HUES64 (cell line): ENCODE data around the gene RYR1.
"Not testable (repeated sequence)": the region's sequence is repeated elsewhere in the genome, so short reads cannot be mapped to it uniquely, and the experiment has no call there.

Experiments
- H3K27ac ChIP-seq: 2 replicates; pipeline ENCODE4 v1.7.0; 2013; ENCODE audit warnings: low read depth, low read length, inconsistent platforms
- H3K27me3 ChIP-seq: 2 replicates; pipeline ENCODE4 v1.6.1; 2013; ENCODE audit warnings: mild to moderate bottlenecking, low read length; ENCODE audit not compliant: insufficient read depth
- H3K36me3 ChIP-seq: 2 replicates; pipeline ENCODE4 v1.6.1; 2013; ENCODE audit warnings: mild to moderate bottlenecking, low read length; ENCODE audit not compliant: insufficient read depth
- H3K4me1 ChIP-seq: 2 replicates; pipeline ENCODE4 v1.6.1; 2013; ENCODE audit warnings: mild to moderate bottlenecking, low read length, moderate library complexity; ENCODE audit not compliant: insufficient read depth
- H3K4me3 ChIP-seq: 2 replicates; pipeline ENCODE4 v1.5.1; 2013; ENCODE audit warnings: mild to moderate bottlenecking, low read length, moderate library complexity
- H3K9ac ChIP-seq: 2 replicates; pipeline ENCODE4 v1.6.1; 2013; ENCODE audit warnings: mild to moderate bottlenecking, low read depth, low read length
- H3K9me3 ChIP-seq: 2 replicates; pipeline ENCODE4 v1.6.1; 2013; ENCODE audit warnings: low read depth, low read length; ENCODE audit not compliant: insufficient read depth
- WGBS: fragments of 150-250, 120-280 bp; methylation state at CpG from one replicate; pipeline ENCODE4 v1.1.7; 2013; ENCODE audit warnings: missing lambda C conversion rate; 5-methylcytosine and 5-hydroxymethylcytosine counted together

The RYR1 gene

GRCh38 chr19:38417146-38417543, 16.3 kb upstream of the RYR1 start:
- Histone ChIP-seq H3K36me3 (no peaks in the 10 kb centered on the region), H3K4me3 (peak overlapping the region; percentile 56; the same call in 1 of the 2 replicates), H3K9me3 (no peaks in the 10 kb centered on the region), H3K9ac (no peak overlapping the region), H3K4me1 (no peaks in the 10 kb centered on the region), H3K27ac (no peak overlapping the region), H3K27me3 (peaks cover 12% of the 10 kb centered on the region)
- WGBS = 89% methylated on average over 8 of the region's 8 CpGs

- Histone ChIP-seq H3K4me3 (peak overlapping the region; percentile 56), H3K9ac (peak overlapping the region; percentile 19; the same call in 1 of the 2 replicates), H3K36me3 (no peaks in the 10 kb centered on the region), H3K27me3 (peaks cover 12% of the 10 kb centered on the region), H3K9me3 (no peaks in the 10 kb centered on the region), H3K4me1 (no peaks in the 10 kb centered on the region), H3K27ac (no peak overlapping the region)
- WGBS = 5% methylated on average over 49 of the region's 49 CpGs
Measured at GRCh38 chr19:38417544-38418506, 15.7 kb upstream of the RYR1 start.

DNA sequence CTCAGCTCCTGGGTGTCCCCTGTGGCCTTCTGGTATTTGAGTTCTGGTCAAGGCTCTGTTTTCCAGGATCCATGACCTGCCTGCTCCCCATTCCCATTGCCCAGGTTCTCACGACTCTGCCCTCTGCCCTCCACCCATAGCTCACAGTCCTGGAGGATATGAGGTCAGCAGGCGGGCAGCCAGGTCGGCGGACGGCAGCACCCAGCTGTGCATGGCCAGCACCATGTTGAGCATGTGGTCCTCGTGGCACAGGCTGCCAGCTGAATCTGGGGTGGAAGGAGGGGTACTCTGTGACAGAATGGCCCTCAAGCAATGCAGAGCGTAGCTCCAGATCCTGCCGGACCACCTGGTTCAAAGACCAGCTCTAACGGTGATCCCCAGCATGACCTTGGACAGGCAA, 12.6 kb upstream of the RYR1 start:
- H3K4me1 ChIP-seq = peaks cover 6% of the 10 kb centered on the region
- no peaks in the 10 kb centered on the region for H3K9me3 ChIP-seq
- no peak overlapping the region for H3K27ac ChIP-seq
- no peak overlapping the region for H3K4me3 ChIP-seq
- H3K27me3 ChIP-seq = peaks cover 12% of the 10 kb centered on the region
- H3K36me3 ChIP-seq = no peaks in the 10 kb centered on the region
- WGBS = 93% methylated on average over 9 of the region's 9 CpGs
- no peak overlapping the region for H3K9ac ChIP-seq

- Histone ChIP-seq H3K4me3 (no peak overlapping the region), H3K9ac (no peak overlapping the region), H3K9me3 (no peaks in the 10 kb centered on the region), H3K36me3 (no peaks in the 10 kb centered on the region), H3K4me1 (peaks cover 14% of the 10 kb centered on the region), H3K27ac (no peak overlapping the region), H3K27me3 (peaks cover 12% of the 10 kb centered on the region)
- 85% methylated on average over 14 of the region's 14 CpGs for WGBS
Measured at GRCh38 chr19:38421856-38422255, 11.6 kb upstream of the RYR1 start.

DNA sequence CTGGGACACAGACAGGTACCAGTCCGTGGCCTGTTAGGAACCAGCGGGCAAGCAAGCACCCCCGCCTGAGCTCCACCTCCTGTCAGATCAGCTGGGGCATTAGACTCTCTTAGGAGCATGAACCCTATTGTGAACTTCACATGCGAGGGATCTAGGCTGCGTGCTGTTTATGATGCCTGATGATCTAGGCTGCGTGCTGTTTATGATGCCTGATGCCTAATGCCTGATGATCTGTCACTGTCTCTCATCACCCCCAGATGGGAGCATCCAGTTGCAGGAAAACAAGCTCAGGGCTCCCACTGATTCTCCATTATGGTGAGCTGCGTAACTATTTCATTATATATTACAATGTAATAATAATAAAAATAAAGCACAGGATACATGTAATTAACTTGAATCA, 11.1 kb upstream of the RYR1 start:
- H3K9me3 ChIP-seq = no peaks in the 10 kb centered on the region
- peaks cover 12% of the 10 kb centered on the region for H3K27me3 ChIP-seq
- WGBS = 88% methylated on average over 6 of the region's 7 CpGs
- H3K36me3 ChIP-seq = no peaks in the 10 kb centered on the region
- H3K9ac ChIP-seq = no peak overlapping the region
- no peak overlapping the region for H3K27ac ChIP-seq
- peaks cover 14% of the 10 kb centered on the region for H3K4me1 ChIP-seq
- no peak overlapping the region for H3K4me3 ChIP-seq

DNA sequence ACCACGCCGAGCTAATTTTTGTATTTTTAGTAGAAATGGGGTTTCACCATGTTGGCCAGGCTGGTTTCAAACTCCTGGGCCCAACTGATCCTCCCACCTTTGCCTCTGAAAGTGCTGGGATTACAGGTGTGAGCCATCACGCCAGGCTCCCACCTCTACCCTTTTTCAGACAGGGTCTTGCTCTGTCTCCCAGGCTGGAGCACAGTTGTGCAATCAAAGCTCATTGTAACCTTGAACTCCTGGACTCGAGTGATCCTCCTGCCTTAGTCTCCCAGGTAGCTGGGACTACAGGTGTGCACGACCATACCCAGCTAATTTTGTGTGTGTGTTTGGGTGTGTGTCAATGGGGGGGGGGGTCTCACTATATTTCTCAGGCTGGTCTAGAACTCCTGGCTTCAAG, 9.2 kb upstream of the RYR1 start:
- Histone ChIP-seq H3K9me3 (no peaks in the 10 kb centered on the region), H3K27ac (no peak overlapping the region), H3K4me1 (peaks cover 14% of the 10 kb centered on the region), H3K9ac (no peak overlapping the region), H3K36me3 (no peaks in the 10 kb centered on the region), H3K27me3 (peaks cover under 1% of the 10 kb centered on the region), H3K4me3 (no peak overlapping the region)
- WGBS = 92% methylated on average over 3 of the region's 5 CpGs

DNA sequence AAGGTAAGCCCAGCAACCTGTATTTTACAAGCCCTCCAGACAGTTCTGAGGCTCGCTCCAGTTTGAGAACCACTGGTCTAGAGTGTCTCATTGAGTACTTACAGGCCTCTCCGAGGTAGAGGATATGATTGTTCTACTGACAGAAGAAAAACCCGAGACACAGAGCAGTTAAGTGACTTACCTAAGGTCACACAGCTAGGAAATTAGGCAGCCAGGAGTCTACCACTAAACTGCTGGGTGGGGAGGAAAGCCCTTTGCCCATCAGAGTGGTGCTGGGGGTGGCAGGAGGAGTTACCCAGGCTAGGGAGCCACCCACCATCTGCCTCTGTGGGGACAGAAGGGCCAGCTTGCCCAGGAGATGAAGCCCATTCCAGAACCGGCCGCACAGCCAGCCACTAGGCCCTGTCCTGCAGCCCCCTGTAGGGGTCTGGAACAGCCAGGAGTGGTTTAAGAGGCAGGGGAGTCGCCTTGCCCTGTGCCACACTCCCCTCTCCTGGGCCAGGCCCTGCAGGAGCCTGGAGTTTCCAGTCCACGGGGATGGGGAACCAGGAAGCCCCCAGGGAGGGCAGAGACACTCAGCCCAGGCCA, 8.2 kb upstream of the RYR1 start:
- Histone ChIP-seq H3K27ac (no peak overlapping the region), H3K36me3 (no peaks in the 10 kb centered on the region), H3K27me3 (no peaks in the 10 kb centered on the region), H3K9ac (peak overlapping the region; percentile 41; the same call in 1 of the 2 replicates), H3K4me1 (peaks cover 14% of the 10 kb centered on the region), H3K4me3 (no peak overlapping the region), H3K9me3 (no peaks in the 10 kb centered on the region)
- WGBS = 84% methylated on average over 7 of the region's 7 CpGs

GRCh38 chr19:38425810-38426466, 7.6 kb upstream of the RYR1 start, which contains the start of gene RASGRP4:
TSS of gene RASGRP4 (minus strand) at chr19:38426219. CDS start at chr19:38426091, 128 bp downstream.
- no peaks in the 10 kb centered on the region for H3K9me3 ChIP-seq
- H3K4me1 ChIP-seq = peaks cover 14% of the 10 kb centered on the region
- no peaks in the 10 kb centered on the region for H3K36me3 ChIP-seq
- H3K27me3 ChIP-seq = no peaks in the 10 kb centered on the region
- no peak within 1 kb of the TSS for H3K27ac ChIP-seq
- 45% methylated on average over 17 of the region's 20 CpGs for WGBS
- no peak within 1 kb of the TSS for H3K4me3 ChIP-seq
- peak within 1 kb of the TSS; percentile 41; the same call in 1 of the 2 replicates for H3K9ac ChIP-seq

GRCh38 chr19:38427035-38427677, 6.3 kb upstream of the RYR1 start:
- not testable (repeated sequence) for H3K4me3 ChIP-seq, H3K36me3 ChIP-seq, H3K9ac ChIP-seq, H3K27ac ChIP-seq, H3K27me3 ChIP-seq, H3K9me3 ChIP-seq
- peaks cover 14% of the 10 kb centered on the region for H3K4me1 ChIP-seq
- 89% methylated on average over 16 of the region's 17 CpGs for WGBS

DNA sequence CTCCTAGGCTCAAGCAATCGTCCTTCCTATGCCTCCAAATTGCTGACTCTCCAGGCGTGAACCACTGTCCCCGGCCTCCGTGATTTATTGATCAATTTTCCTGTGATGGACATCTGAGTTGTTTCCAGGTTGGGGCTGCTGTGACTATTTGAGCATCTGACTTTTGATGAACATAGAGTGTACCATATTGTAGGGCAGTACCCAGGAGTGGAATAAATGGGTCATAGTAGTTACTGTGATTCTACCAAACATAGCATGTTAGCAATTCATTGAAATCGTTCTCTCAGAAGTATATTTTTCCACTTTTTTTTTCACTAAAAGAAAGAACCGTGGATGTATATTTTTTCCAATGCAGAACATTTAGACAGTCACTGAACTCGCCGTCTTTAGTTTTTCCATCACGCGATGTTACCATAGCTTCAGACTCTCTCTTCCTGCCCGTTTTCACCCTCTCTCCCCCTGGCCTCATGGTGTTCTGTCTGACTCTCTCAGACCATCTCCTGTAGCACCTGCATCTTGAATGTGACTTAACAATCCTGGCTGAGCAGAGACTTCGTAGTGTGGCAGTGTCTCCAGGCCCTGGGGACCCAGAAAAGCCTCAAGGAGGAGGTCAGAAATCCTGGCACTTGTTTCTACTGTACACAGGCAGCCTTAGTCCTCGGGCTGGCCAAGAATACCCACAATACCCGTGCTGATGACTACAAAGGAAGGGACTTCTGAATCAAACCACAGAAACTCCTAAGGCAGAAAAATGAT, 4.3 kb upstream of the RYR1 start:
- Histone ChIP-seq H3K4me3 (no peak overlapping the region), H3K36me3 (no peaks in the 10 kb centered on the region), H3K27me3 (no peaks in the 10 kb centered on the region; the same call in 1 of the 2 replicates), H3K9ac (no peak overlapping the region), H3K4me1 (peaks cover 14% of the 10 kb centered on the region), H3K27ac (no peak overlapping the region), H3K9me3 (no peaks in the 10 kb centered on the region)
- WGBS = 85% methylated on average over 14 of the region's 14 CpGs
